Measurements from ENCODE around the gene USP43.

The USP43 gene

DNA sequence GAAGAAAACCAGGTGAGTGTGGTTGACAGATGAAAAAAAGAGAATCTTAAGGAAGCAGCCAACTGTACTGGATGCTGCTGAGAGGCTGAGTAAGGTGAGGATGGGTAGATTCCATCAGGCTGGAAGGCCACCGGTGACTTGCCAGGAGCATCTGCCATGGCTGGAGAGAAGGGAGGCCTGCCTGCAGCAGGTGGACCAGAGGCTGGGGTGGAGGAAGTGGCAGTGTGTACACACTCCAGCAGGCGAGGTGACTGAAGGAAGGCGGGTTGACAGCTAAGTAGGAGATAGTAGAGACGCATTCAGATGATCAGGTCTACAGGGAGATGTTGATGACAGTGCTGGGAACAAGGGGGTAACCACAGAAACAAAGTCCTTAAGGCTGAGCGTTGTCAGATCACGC is 69.5 kb downstream of the USP43 start:
- DNase-seq, result no peak

- DNase-seq, result no peak
Measured at GRCh38 chr17:9715503-9716016, 70.2 kb downstream of the USP43 start.

DNA sequence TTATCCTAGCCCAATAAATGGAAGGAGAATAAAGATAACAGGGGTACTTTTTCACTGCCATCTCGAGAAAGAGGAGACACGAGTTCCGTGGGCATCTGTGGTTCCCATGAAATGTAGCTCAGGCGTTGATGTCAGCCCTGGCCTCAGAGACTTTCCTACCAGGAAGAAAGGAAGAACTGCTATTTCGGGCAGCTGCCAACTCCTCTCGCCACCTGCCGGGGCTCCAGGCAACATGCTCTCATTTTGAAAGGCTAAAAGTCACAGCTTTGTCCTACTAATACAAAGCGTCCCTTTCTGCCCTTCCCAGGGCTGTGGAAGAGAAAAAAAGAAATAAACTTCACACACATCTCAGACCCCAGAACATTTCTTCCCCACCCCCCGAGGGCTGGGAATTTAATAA is 80.3 kb downstream of the USP43 start:
- no peak for DNase-seq

DNA sequence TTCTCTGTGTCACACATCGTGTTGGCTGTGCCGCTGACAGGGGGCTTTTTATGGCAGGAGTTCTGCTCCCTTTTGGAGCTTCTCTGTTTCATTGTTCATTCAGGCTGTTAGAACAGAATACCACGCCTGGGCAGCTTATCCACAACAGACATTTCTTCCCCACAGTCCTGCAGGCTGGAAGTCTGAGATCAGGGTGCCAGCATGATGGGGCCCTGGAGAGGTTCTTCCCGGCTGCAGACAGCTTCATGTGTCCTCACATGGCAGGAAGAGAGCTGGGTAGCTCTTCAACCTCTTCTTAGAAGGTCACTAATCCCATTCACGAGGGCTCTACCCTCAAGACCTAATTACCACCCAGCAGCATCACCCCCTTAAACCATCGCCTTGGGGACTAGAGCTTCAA is 81.0 kb downstream of the USP43 start:
- no peak for DNase-seq

DNA sequence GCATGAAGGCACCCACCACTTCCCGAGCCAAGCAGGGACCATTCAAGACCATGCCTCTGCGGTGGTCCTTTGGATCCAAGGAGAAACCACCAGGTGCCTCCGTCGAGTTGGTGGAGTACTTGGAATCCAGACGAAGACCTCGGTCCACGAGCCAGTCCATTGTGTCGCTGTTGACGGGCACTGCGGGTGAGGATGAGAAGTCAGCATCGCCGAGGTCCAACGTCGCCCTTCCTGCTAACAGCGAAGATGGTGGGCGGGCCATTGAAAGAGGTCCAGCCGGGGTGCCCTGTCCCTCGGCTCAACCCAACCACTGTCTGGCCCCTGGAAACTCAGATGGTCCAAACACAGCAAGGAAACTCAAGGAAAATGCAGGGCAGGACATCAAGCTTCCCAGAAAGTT is 82.7 kb downstream of the USP43 start:
- DNase-seq, result no peak

GRCh38 chr17:9728564-9728963 is 83.2 kb downstream of the USP43 start:
- no peak for DNase-seq

- no peak for DNase-seq
Measured at GRCh38 chr17:9729034-9729650, 83.8 kb downstream of the USP43 start.

GRCh38 chr17:9729735-9730420 is 84.6 kb downstream of the USP43 start:
- no peak for DNase-seq

DNA sequence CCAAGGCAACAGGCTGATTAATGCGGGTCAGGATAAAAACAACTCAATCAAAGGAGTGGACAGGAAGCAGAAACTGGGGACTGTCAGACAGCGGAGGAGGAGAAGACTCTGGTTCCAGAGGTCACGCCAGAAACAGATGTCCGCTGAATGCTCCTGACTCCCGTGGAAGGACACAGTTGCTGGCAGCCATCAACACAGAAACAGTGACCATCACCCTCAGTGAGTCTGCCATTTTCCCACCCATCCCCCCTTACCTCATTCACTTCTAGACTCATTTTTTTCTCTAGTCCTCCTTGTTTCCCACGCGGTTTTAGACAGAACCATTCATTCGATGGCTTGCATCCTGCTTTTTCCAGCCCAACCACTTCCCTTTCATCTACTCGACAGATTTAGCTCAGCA is 105.2 kb downstream of the USP43 start:
- no peak for DNase-seq

DNA sequence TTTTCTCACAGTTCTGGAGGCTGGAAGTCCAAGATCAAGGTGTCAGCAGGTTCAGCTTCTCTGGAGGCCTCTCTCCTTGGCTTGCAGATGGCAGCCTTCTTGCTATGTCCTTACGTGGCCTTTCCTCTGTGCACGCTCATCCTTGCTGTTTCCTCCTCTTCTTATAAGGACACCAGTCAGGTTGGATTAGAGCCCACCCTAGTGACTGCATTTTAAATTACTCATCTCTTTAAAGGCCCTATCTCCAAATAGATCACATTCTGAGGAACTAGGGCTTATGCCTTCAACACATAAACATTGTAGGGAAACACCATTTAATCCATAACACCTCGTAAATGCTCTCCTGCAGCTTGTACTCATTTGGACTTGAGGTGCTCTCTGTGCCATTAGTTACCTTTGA is 109.8 kb downstream of the USP43 start:
- no peak for DNase-seq

DNA sequence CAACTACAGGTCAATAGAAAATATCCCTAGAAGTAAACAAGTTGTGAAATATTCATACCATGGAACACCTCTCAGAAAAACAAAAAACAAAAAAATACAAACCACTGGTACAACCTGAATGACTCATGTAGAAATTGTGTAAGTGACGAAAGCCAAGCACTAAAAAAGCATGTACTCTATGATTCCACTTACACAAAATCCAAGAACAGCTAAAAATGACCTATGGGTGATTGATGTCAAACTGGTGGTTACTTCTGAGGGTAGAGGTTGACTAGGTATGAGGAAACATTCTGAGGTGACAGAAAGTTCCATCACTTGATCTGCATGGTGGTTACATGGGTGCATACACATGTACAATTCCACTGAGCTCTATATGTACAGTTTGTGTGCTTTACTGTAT is 114.9 kb downstream of the USP43 start:
- DNase-seq, result no peak

- DNase-seq, result no peak
Measured at GRCh38 chr17:9763643-9764042, 118.3 kb downstream of the USP43 start.

DNA sequence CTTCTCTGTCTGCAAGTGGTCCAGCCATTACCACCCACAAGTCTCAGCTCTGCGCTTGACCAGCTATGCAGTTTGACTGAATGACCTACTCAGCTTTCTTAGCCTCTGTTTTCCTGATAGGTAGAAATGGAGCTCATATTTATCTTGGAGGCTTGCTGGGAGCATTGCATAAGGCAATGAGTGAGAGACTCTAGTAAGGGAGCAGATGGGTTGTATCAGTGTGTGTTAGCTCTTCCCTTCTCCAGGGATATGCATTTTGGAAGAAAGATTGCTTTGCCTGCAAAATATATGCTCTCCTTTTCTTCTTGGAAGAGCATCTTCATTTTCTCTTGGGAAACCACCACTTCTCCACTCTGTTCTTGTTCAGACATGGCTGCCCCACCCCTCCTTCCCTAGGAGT is 120.0 kb downstream of the USP43 start:
- no peak for DNase-seq

- no peak for DNase-seq
Measured at GRCh38 chr17:9766970-9767369, 121.7 kb downstream of the USP43 start.

DNA sequence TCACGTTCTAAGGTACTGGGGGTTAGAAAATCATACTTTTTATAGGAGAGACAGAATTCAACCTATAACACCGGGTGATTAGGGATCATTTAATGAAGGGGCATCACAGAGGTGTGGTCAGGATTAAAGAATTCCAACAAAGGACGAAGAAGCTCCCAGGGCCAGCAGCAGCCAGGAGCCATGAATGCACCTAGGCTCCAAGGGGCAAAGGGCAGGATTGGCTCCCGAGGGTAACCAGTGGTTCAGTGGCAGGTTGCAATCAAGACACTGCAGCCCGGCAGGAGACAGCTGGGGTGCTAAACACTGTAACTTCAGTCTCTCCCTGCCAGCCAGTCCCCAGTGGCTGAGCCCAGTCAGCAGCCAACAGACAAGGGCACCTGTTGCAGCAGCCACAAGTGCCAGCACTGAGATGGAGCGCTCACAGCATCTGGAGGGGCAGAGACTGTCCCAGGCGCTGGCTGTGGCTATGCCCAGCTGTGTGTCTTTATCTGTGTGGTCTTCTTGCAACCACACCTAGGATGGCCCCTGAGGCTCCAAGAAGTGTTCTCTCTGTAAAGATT is 122.2 kb downstream of the USP43 start:
- DNase-seq, result no peak

- DNase-seq, result no peak
Measured at GRCh38 chr17:9768381-9768934, 123.1 kb downstream of the USP43 start.

DNA sequence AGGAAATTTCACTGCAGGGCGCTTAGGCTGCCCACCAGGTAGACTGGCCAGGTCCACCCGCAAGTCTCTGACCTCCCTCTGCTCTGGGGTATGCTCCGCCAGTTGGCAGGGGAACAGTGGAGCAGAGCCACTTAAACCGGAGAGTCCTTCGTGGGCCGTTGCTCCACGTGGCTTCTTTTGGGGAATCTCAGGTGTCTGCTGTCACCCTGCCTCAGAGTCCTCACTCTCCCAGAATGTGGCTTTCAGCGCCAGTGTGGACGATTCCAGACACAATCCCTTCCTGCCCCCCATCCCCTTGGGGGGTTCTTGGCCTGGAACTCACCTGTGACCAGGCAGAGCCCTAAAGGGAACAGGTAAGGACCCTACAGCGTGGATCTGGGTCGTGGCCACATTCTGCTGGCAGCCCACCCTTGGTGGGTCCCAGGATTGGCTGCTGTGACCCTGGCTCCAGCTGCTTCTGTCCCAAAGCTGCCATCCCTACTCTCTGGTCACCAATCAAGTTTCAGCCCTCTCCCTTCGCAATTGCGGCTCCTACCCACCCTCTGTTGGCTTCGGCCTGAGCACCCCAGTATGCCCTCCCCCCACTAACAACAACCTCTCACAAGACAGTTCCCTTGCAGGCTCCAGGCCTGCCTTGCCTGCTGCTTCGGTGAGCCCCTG is 123.8 kb downstream of the USP43 start:
- DNase-seq, result no peak

DNA sequence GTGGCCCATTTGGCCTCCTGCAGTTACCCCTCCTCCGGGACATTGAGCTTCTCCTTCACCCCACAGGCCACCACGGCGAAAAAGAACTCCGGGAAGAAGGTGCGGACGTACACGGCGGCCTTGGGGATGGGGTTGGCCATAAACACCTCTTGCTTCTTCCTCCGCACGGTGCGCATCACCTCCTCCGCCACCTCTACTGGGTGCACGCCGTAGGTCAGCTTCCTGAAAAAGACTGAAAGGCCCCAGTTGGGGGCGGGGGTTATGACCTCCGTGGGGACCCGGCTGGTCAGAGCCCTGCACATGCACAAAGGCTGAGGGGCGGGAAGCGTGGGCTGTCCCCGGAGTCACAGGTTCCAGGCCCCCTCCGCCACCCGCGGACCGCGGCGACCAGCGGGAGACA is 126.1 kb downstream of the USP43 start:
- no peak for DNase-seq

- no peak for DNase-seq
Measured at GRCh38 chr17:9772658-9773057, 127.3 kb downstream of the USP43 start.

DNA sequence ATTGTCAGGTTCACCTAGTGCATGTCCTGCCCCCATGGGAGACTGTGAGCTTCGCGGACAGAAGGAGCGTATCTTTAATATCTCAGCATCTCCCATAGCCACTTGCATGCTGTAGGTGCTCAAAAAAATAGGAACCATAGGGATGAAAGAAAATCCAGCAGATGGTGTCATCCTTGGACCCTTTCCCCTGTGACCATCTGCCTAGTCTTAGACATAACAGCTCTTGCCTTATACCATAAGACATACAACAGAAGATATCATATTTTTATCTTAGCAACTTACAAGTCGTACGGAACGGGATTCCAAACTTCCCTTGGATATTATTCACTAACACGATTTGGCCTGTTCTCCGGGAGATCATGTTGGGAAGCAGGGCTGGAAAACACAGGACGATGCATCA is 131.6 kb downstream of the USP43 start:
- no peak for DNase-seq
